SK-N-SH treated with all-trans-retinoic acid at 6 μM for 48 hours (cell line): ENCODE data around the gene NMT2.

Experiments
- ARNTL ChIP-seq: fragments of 450-650 bp; formaldehyde crosslinking; IDR thresholded peaks from 2 replicates; pipeline ENCODE4 v1.5.0; 2020; ENCODE audit warnings: low read depth, mild to moderate bottlenecking, moderate library complexity, borderline replicate concordance
- CREB5 ChIP-seq: fragments of 250-450 bp; sonication (Bioruptor Pico); IDR thresholded peaks from 2 replicates; pipeline ENCODE4 v1.5.1; 2020; ENCODE audit warnings: low read depth, mild to moderate bottlenecking, moderate library complexity
- GLIS3 ChIP-seq: fragments of 250-450 bp; sonication (Bioruptor Pico); IDR thresholded peaks from 2 replicates; pipeline ENCODE4 v1.5.0; 2020; ENCODE audit warnings: mild to moderate bottlenecking, moderate library complexity
- ISL1 ChIP-seq: fragments of 250-450 bp; sonication (Bioruptor Pico); IDR thresholded peaks from 2 replicates; pipeline ENCODE4 v2.1.2; 2022; ENCODE audit warnings: mild to moderate bottlenecking, moderate library complexity
- OSR1 ChIP-seq: fragments of 250-450 bp; sonication (Bioruptor Pico); IDR thresholded peaks from 2 replicates; pipeline ENCODE4 v1.8.0; 2022; ENCODE audit warnings: moderate library complexity, mild to moderate bottlenecking, inconsistent platforms
- PATZ1 ChIP-seq: fragments of 250-450 bp; sonication (Bioruptor Pico); IDR thresholded peaks from 2 replicates; pipeline ENCODE4 v1.8.0; 2020; ENCODE audit warnings: mild to moderate bottlenecking, moderate library complexity, borderline replicate concordance
- SNAI2 ChIP-seq: fragments of 250-450 bp; sonication (Bioruptor Pico); IDR thresholded peaks from 2 replicates; pipeline ENCODE4 v1.5.0; 2020; ENCODE audit warnings: mild to moderate bottlenecking, moderate library complexity
- TOX ChIP-seq: fragments of 250-450 bp; sonication (Bioruptor Pico); IDR thresholded peaks from 2 replicates; pipeline ENCODE4 v1.8.0; 2021; ENCODE audit warnings: mild to moderate bottlenecking, moderate library complexity, borderline replicate concordance
- TSHZ2 ChIP-seq: fragments of 250-450 bp; sonication (Bioruptor Pico); IDR thresholded peaks from 2 replicates; pipeline ENCODE4 v1.5.0; 2020; ENCODE audit warnings: mild to moderate bottlenecking, moderate library complexity
- ZC3H10 ChIP-seq: fragments of 250-450 bp; sonication (Bioruptor Pico); IDR thresholded peaks from 2 replicates; pipeline ENCODE4 v1.5.1; 2021; ENCODE audit warnings: mild to moderate bottlenecking, moderate library complexity
- ZNF565 ChIP-seq: fragments of 450-650 bp; formaldehyde crosslinking; conservative IDR thresholded peaks from 2 replicates; pipeline ENCODE4 v1.5.0; 2020; ENCODE audit warnings: low read depth, mild to moderate bottlenecking, moderate library complexity
- ZNF70 ChIP-seq: fragments of 450-650 bp; formaldehyde crosslinking; IDR thresholded peaks from 2 replicates; pipeline ENCODE4 v1.5.0; 2020; ENCODE audit warnings: mild to moderate bottlenecking, moderate library complexity

- TF ChIP-seq ISL1 (no peak; the same call in 1 of the 2 replicates), TSHZ2 (CRISPR knock-in tag) (no peak), SNAI2 (no peak), ZNF70 (CRISPR knock-in tag) (no peak), ZC3H10 (CRISPR knock-in tag) (no peak), PATZ1 (CRISPR knock-in tag) (no peak), CREB5 (no peak), ARNTL (CRISPR knock-in tag) (no peak), TOX (CRISPR knock-in tag) (no peak), GLIS3 (CRISPR knock-in tag) (no peak), ZNF565 (CRISPR knock-in tag) (no peak), OSR1 (no peak)
Observed at GRCh38 chr10:15197276-15197675, 28.8 kb upstream of the NMT2 start.
